Stimulated activated CD8-positive, alpha-beta memory T cell treated with anti-CD3 and anti-CD28 coated beads, Interleukin-15, amount 100 ng/mL, for 1 hour (primary cell): ENCODE measurements around the gene CCDC150.
"Not testable (repeated sequence)": the region's sequence is repeated elsewhere in the genome, so short reads cannot be mapped to it uniquely, and the experiment has no call there.

Source experiments
- DNase-seq: peaks from one replicate; pipeline ENCODE4 v3.0.0-alpha.2; 2020; ENCODE audit warnings: low read depth

CCDC150 gene

GRCh38 chr2:196639180-196640030, at the start of gene CCDC150:
Gene CCDC150, plus strand, starts transcription at chr2:196639715. Its CDS starts 52 bp downstream, at chr2:196639767.
- DNase-seq, result peak; percentile 89

GRCh38 chr2:196590286-196590685, 49.2 kb upstream of the CCDC150 start:
- no peak for DNase-seq

- no peak for DNase-seq
Observed at GRCh38 chr2:196591004-196591403, 48.5 kb upstream of the CCDC150 start.

- DNase-seq, result no peak
Observed at GRCh38 chr2:196591621-196592022, 47.9 kb upstream of the CCDC150 start.

- no peak for DNase-seq
Observed at GRCh38 chr2:196592331-196592910, 47.1 kb upstream of the CCDC150 start.

GRCh38 chr2:196592911-196593881, 46.3 kb upstream of the CCDC150 start, which contains the start of gene HECW2:
Gene HECW2, minus strand, starts transcription at chr2:196593554.
- DNase-seq, result no peak

GRCh38 chr2:196594158-196594557, 45.4 kb upstream of the CCDC150 start:
- no peak for DNase-seq

GRCh38 chr2:196597531-196597930, 42.0 kb upstream of the CCDC150 start:
- no peak for DNase-seq

GRCh38 chr2:196598412-196598811, 41.1 kb upstream of the CCDC150 start:
- no peak for DNase-seq

- DNase-seq, result no peak
Observed at GRCh38 chr2:196598846-196599245, 40.7 kb upstream of the CCDC150 start.

- DNase-seq, result no peak
Observed at GRCh38 chr2:196601430-196602306, 37.8 kb upstream of the CCDC150 start.

GRCh38 chr2:196604196-196604595, 35.3 kb upstream of the CCDC150 start:
- no peak for DNase-seq

- no peak for DNase-seq
Observed at GRCh38 chr2:196606516-196606915, 33.0 kb upstream of the CCDC150 start.

- DNase-seq, result no peak
Observed at GRCh38 chr2:196607073-196607472, 32.4 kb upstream of the CCDC150 start.

GRCh38 chr2:196607896-196608295, 31.6 kb upstream of the CCDC150 start:
- DNase-seq, result not testable (repeated sequence)

GRCh38 chr2:196609806-196610205, 29.7 kb upstream of the CCDC150 start:
- DNase-seq, result no peak

GRCh38 chr2:196610796-196611195, 28.7 kb upstream of the CCDC150 start:
- DNase-seq, result no peak

GRCh38 chr2:196613302-196613701, 26.2 kb upstream of the CCDC150 start:
- DNase-seq, result no peak

GRCh38 chr2:196617430-196617829, 22.1 kb upstream of the CCDC150 start:
- no peak for DNase-seq

- DNase-seq, result no peak
Observed at GRCh38 chr2:196618661-196619060, 20.9 kb upstream of the CCDC150 start.

GRCh38 chr2:196630531-196630930, 9.0 kb upstream of the CCDC150 start:
- no peak for DNase-seq
